Fibroblast of the aortic adventitia (primary cell): ENCODE measurements around the gene FMNL3. TPM values are rescaled to one million over a fixed set of nuclear protein-coding genes. Genes with fewer than 3 reads are reported as not detected.

Source experiments
- DNase-seq: peaks from one replicate; pipeline ENCODE4 v3.0.0-alpha.2; 2010; ENCODE audit warnings: low read depth
- H3K4me3 ChIP-seq: 2 replicates; pipeline ENCODE4 v1.5.1; 2011; ENCODE audit warnings: low read depth, mild to moderate bottlenecking, control low read depth, low read length, moderate library complexity
- total RNA-seq: library from RNA; depleted of rRNA; stranded (reverse); fragments of >200 nt; gene quantifications from 2 replicates; pipeline ENCODE4 v1.2.3, GENCODE V29; 2012; ENCODE audit warnings: low replicate concordance
- TF ChIP-seq, protein P1 (sequence below): IDR thresholded peaks from 2 replicates; pipeline ENCODE4 v1.5.1; 2011; ENCODE audit warnings: mild to moderate bottlenecking, low read length, control low read depth, inconsistent platforms; ENCODE audit not compliant: insufficient read depth

FMNL3 gene
- total RNA-seq, 1 donor = 20.8 TPM

DNA sequence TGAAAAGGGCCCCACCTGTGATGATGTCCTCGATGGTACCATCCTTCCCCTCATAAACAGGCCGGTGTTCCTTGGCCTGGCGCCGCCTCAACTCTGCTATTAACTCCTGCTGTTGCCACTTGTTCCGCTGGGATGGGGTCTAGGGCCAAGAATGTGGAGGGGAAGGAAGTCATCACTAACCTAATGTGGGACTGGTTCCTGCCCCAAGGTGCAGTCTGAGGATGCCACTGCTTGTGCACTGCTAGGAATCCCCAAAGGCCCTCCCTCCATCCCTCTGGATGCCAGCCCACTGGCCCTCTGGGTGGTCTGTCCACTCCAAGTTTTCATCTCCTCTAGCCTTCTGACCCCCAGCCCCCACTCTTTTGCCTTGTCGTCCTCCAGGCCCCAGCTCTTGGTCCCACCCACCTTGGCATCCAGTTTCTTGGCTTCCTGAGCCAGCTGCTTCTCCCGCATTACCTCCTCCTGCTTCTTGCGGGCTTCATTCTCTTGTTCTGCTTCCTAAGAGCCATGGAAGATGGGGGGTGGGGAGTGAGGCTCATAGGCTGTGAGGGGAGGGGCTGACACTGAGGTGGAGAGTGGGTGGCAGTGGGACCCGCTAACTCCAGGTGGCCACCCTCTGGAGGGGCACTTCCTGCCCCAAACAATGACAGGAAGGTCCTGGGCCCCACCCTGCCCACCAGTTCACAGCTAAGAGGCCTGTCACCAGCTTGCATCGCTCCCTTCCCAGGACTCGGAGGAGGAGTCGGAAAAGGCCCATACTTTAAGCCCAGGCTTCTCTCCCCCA is 60.1 kb downstream of the FMNL3 start:
- TF ChIP-seq, protein P1, sequence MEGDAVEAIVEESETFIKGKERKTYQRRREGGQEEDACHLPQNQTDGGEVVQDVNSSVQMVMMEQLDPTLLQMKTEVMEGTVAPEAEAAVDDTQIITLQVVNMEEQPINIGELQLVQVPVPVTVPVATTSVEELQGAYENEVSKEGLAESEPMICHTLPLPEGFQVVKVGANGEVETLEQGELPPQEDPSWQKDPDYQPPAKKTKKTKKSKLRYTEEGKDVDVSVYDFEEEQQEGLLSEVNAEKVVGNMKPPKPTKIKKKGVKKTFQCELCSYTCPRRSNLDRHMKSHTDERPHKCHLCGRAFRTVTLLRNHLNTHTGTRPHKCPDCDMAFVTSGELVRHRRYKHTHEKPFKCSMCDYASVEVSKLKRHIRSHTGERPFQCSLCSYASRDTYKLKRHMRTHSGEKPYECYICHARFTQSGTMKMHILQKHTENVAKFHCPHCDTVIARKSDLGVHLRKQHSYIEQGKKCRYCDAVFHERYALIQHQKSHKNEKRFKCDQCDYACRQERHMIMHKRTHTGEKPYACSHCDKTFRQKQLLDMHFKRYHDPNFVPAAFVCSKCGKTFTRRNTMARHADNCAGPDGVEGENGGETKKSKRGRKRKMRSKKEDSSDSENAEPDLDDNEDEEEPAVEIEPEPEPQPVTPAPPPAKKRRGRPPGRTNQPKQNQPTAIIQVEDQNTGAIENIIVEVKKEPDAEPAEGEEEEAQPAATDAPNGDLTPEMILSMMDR = no peak
- peak; percentile 18 for DNase-seq
- H3K4me3 ChIP-seq = no peak overlapping the region

DNA sequence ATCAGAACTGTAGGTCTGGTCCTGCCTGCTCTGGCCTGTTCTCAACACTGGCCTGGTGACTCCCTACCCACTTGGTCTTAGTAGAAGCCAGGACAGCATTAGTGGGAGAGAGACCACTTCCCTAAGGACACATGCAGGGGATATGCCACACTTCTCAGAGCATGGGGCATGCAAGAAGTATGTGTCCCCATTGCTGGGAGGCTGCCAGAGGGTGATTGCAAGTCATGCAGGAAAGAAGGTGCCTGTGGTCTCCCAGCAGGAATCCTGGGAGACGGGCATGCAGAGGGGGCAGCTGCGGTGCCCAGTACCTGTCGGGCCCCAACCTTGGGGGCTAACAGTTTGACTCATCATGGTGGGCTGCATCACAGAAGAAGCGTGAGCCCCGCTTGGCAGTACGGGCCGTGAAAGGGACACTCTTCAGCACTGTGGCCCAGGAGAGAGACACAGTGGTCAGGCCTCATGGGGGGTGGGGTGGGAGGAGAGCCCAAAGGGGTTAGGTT is 60.8 kb downstream of the FMNL3 start:
- H3K4me3 ChIP-seq = no peak overlapping the region
- no peak for DNase-seq
- TF ChIP-seq, protein P1 = no peak

DNA sequence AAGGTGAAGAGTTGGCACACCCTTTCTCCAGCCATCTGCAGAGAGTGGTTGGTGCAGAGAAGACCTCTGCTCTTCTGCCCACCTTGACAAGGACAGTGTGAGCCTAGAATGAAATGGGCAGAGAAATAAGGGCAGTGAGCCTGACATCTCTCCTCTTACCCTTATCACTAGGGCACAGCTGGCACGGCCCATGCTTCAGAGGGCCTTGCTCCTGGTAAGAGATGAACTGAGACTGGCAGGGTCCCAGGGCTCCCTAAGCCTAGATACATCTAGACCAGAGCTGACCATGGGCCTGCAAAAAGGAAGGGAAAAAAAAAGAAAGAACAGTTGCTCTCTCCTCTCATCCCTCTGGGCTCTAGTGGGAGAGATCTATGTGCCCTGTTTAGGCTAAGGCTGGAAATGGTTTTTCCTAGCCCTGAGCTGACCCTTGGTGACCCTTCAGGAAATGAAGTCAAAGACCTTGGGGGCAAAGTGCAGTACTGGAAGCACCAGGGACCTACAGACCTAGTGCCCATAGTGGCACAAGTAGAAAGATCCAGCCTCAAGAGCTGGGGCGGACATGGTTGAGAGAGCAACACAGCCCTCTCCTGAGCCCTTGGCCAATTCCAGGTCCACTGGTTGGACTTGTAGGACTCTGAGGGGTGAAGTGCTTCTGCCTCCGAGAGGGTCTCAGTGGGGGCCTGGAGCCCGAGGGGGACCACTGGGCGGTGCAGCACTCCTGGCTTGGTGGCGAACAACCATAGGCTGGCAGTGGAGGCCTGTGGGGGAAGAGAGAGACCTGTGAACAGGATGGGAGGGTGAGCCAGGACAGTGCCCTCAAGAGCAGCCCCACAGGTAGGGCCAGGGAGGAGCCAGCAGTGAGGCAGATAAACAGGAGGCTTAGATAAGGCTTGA is 61.8 kb downstream of the FMNL3 start:
- H3K4me3 ChIP-seq = no peak overlapping the region
- TF ChIP-seq, protein P1 = no peak
- no peak for DNase-seq

DNA sequence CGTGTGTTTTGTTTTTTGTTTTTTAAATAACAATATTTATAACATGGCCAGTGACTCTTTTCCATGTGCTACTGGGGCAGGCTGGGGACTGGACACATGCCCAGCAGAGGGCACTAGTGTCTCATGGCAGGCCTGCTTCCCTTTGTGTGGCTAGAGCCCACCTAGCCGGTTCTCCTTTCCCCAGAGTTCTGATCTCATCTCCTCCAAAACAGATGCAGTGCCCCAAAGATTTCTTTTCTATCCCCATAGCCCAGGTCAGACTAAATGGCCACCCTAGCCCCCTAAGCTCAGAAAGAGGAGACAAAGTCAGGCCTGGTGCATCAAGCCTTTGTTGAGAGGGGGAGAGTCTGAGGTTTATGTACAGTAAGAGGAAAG is 62.6 kb downstream of the FMNL3 start:
- no peak overlapping the region for H3K4me3 ChIP-seq
- TF ChIP-seq, protein P1 = peak; percentile 97

DNA sequence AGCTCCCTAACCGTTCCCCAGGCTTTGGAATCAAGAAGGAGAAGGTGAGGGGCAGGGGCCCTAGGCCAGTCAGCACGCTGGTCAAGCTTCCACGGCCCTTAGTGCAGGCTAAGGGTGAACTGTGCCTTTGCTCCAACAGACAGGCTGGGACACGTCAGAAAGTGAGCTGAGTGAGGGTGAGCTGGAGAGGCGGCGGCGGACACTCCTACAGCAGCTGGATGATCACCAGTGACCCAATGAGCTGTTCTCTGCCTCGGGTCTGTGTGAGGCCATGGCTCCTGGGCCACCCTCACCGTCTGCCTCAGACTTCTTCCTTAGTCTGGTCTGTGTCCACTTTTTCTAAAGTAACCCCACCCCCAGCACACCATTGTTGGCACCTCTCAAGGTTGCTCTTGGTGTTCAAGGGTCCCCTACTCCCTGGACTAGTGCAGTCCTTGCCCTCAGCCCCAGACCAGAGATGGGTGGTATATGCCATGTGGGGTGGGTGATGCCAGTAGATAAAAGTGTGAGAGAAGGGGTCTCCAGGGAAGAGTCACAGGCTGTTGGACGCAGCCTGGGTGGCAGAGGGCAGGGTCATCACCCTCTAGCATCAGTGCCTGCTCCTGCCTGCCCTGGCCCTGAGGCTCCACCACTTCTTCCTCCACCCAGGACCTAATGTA is 63.1 kb downstream of the FMNL3 start:
- no peak overlapping the region for H3K4me3 ChIP-seq
- TF ChIP-seq, protein P1 = no peak
- no peak for DNase-seq

More for the DNA sequence above, 62.6 kb downstream of the FMNL3 start:
- peak; percentile 80 for DNase-seq

DNA sequence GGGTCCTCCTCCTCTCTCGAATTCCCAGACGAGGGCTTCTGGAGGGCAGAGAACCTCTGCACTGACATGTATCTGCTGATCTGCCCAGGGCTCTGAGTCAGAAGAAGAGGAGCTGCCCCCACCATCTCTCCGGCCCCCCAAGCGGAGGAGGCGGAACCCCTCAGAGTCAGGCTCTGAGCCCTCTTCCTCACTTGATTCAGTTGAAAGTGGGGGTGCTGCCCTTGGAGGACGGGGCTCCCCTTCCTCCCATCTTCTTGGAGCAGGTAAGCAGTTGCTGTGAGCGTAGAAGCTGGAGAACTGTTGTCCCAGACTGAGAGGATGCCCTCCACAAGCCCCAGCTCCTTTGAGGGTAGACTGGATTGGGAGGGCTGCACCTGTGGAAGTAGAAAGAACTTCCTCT is 64.1 kb downstream of the FMNL3 start:
- no peak overlapping the region for H3K4me3 ChIP-seq
- DNase-seq = no peak
- TF ChIP-seq, protein P1 = no peak
